Ishikawa (cell line): ENCODE data around the gene SLC9A6.

Experiments
- FOXM1 ChIP-seq: IDR thresholded peaks from 2 replicates; pipeline ENCODE4 v1.6.1; 2012; ENCODE audit warnings: low read depth, borderline replicate concordance
- TEAD4 ChIP-seq: IDR thresholded peaks from 2 replicates; pipeline ENCODE4 v1.6.1; 2012

DNA sequence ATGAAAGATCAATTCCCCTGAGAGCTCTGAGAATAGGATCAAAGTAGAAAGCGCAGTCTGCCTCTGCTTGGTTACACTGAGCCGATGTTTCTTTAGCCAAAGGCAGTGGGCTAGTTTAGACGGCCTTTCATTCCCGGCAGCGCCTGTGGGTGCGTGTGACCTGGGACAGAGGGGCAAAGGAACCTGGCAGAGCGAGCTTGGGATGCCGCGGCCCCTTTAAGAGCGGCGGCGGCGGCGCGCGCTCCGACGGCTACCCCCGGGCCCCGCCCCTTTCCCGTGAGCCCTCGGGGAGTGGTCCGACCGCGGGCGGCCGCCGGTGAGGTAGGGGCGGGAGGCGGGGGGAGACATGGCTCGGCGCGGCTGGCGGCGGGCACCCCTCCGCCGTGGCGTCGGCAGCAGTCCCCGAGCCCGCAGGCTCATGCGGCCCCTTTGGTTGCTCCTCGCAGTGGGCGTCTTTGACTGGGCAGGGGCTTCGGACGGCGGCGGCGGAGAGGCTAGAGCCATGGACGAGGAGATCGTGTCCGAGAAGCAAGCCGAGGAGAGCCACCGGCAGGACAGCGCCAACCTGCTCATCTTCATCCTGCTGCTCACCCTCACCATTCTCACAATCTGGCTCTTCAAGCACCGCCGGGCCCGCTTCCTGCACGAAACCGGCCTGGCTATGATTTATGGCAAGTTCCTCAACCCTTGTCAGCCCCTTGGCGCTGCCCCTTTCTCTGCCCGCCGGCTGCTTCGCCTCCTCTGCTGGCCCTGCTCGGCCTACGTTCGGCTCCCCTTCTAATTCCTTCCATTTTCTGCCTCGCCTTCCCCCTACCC, at the start of gene SLC9A6:
- TF ChIP-seq FOXM1 = no peak
- no peak for TF ChIP-seq TEAD4
